ENCODE data around the gene MROH2B. TPM values are rescaled to one million over a fixed set of nuclear protein-coding genes. Genes with fewer than 3 reads are reported as not detected.

Gene MROH2B
- not detected for polyA plus RNA-seq (2012; ENCODE audit: low read depth, missing spikeins)

DNA sequence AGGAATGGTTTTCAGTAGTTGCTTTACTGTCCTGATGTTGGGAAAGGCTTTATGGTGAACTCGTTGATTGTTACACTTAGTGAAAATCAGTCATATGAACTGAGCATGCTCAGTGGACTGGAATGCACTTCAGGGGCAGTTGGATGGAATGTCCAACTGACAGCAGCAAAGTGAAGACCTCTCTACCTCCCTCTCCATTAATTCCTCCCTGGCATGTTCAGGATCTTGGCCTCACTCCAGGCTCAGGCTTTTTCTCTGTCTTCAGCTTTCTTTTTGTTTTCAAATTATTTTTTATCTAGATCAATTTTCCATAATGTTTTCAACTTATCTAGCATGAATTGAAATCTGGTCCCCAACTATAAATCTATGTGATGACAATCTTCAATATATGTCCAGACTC lies at the start of gene MROH2B:
TSS of gene MROH2B (minus strand) at position 101 of the 400 bp plus-strand sequence. CDS start 490 bp downstream, outside the sequence.
- TF ChIP-seq TAF1 (IDR thresholded peaks at IDR 0.05; ENCODE audit: low read depth, low read length), result no peak
- no peak for TF ChIP-seq POLR2A (IDR thresholded peaks at IDR 0.05; ENCODE audit: low read depth, low read length)
- no peak for TF ChIP-seq POU2F2 (IDR thresholded peaks at IDR 0.05; ENCODE audit: low read depth, low read length)
- no peak for TF ChIP-seq PAX5 (IDR thresholded peaks at IDR 0.05; ENCODE audit: insufficient read depth, low read length, severe bottlenecking)
- TF ChIP-seq SPI1 (IDR thresholded peaks at IDR 0.05; ENCODE audit: low read depth, low read length), result no peak
- no peak for TF ChIP-seq POLR2AphosphoS5 (IDR thresholded peaks at IDR 0.05; ENCODE audit: low read depth, low read length)
- FAIRE-seq (no peak), DNase-seq (ENCODE audit: insufficient read length, low spot score) (no peak)

DNA sequence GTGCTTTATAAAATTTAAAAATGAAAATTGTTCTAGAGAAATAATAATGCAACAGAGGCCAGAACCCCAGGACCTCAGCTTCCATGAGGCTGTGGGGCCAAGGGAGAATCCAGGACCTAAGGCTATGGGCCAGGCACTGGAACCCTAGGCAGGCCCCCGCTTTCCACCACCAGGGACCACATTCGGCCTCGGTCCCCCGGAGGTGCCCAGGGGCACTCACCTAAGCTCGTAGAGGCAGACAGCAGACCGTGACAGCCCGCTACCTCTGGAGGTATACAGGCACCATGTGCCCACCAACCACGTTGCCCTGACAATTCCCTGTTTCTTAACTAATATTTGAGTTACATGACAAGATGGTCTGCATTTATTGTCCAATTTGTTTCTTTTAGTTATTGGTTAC lies 49.5 kb upstream of the MROH2B start:
- FAIRE-seq (no peak), DNase-seq (ENCODE audit: insufficient read length, low spot score) (no peak)
- no peak for TF ChIP-seq SPI1 (IDR thresholded peaks at IDR 0.05; ENCODE audit: low read depth, low read length)
- TF ChIP-seq TAF1 (IDR thresholded peaks at IDR 0.05; ENCODE audit: low read depth, low read length), result no peak
- no peak for TF ChIP-seq POU2F2 (IDR thresholded peaks at IDR 0.05; ENCODE audit: low read depth, low read length)
- TF ChIP-seq PAX5 (IDR thresholded peaks at IDR 0.05; ENCODE audit: insufficient read depth, low read length, severe bottlenecking), result no peak
- no peak for TF ChIP-seq POLR2A (IDR thresholded peaks at IDR 0.05; ENCODE audit: low read depth, low read length)
- TF ChIP-seq POLR2AphosphoS5 (IDR thresholded peaks at IDR 0.05; ENCODE audit: low read depth, low read length), result no peak

DNA sequence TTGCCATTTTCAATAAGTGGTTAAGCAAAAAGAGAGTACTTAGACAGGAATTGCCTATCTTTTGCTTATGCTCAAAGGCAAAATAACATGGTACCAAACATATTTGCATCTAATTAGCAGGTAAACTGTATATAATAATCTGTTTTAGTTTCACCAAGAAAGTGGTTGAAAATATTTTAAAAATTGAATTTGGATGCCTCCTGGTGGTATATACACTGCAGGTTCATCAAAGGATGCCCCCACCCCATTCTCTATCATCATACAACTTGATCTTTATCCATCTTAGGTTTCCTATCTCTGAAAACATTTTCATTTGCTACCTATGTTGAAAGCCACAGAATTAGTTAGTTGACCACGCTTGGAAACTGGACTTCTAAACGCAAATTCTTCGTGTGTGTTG lies 47.0 kb upstream of the MROH2B start:
- no peak for TF ChIP-seq TAF1 (IDR thresholded peaks at IDR 0.05; ENCODE audit: low read depth, low read length)
- TF ChIP-seq POLR2A (IDR thresholded peaks at IDR 0.05; ENCODE audit: low read depth, low read length), result no peak
- TF ChIP-seq POLR2AphosphoS5 (IDR thresholded peaks at IDR 0.05; ENCODE audit: low read depth, low read length), result no peak
- no peak for FAIRE-seq
- no peak for DNase-seq (ENCODE audit: insufficient read length, low spot score)

DNA sequence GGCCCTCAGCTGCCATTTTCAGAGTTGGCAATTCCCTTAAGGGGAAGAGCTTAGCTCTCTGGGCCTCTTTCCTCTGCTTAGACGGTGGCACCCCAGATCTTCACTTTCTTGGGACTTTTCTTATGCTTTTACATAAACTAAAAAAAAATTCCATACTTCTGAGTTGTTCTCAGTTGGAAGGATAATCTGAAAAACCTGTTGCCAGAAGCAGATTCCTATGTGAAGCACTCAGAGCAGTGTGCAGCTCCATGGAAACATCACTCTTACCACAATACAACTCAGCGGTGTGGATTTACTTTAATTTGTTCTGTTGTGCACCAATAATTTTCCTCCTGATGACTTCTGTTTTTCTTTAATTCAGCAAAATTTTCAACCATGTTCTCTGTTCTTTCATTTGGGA lies 44.1 kb upstream of the MROH2B start:
- no peak for FAIRE-seq
- DNase-seq (ENCODE audit: insufficient read length, low spot score), result no peak
- TF ChIP-seq POU2F2 (IDR thresholded peaks at IDR 0.05; ENCODE audit: low read depth, low read length), result no peak
- TF ChIP-seq TAF1 (IDR thresholded peaks at IDR 0.05; ENCODE audit: low read depth, low read length), result no peak
- no peak for TF ChIP-seq SPI1 (IDR thresholded peaks at IDR 0.05; ENCODE audit: low read depth, low read length)
- no peak for TF ChIP-seq POLR2AphosphoS5 (IDR thresholded peaks at IDR 0.05; ENCODE audit: low read depth, low read length)
- no peak for TF ChIP-seq PAX5 (IDR thresholded peaks at IDR 0.05; ENCODE audit: insufficient read depth, low read length, severe bottlenecking)
- no peak for TF ChIP-seq POLR2A (IDR thresholded peaks at IDR 0.05; ENCODE audit: low read depth, low read length)

DNA sequence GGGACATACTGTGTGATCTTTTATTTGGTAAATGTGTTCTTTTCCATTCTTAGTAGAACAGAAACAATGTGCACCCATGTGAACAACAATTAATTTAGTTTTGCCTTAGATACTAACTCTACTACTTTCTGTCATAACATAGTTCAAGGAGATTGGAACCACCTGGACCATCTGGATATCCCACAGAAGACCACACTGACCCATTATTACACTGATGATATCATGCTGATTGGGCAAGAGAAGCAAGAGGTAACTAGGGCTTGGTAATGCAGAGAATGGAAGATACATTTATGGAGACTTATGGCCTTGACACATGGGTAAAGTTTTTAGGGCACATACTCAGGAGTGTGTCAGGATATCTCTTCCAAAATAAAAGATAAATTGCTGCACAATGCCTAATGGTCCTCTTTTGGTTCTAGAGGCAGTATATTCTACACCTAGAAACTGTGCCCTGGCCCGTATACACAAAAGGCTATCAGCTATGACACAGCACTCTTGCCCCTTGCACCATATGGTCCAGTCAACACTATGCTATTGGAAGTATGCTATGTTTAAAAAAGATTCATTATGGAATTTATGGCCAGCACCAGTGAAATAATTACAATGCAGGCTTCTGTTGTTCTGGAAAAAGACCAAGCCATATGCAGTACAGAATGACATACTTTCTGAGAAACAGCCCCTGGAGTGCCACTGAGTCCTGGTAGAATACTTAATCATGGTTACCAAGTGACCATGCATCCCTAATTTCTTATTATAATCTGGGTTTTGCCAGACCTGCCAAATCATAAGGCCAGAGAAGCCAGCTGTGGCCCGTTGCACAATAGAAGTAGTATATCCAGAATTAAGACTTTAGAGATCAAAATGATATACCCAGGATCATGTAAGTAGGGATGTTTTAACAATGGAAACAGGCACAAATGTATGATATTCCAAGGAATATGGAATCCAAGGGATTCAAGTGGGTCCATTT lies 41.6 kb upstream of the MROH2B start:
- no peak for FAIRE-seq
- no peak for TF ChIP-seq POLR2A (IDR thresholded peaks at IDR 0.05; ENCODE audit: low read depth, low read length)
- no peak for TF ChIP-seq POU2F2 (IDR thresholded peaks at IDR 0.05; ENCODE audit: low read depth, low read length)
- no peak for TF ChIP-seq SPI1 (IDR thresholded peaks at IDR 0.05; ENCODE audit: low read depth, low read length)
- no peak for TF ChIP-seq POLR2AphosphoS5 (IDR thresholded peaks at IDR 0.05; ENCODE audit: low read depth, low read length)
- no peak for TF ChIP-seq TAF1 (IDR thresholded peaks at IDR 0.05; ENCODE audit: low read depth, low read length)
- TF ChIP-seq PAX5 (IDR thresholded peaks at IDR 0.05; ENCODE audit: insufficient read depth, low read length, severe bottlenecking), result no peak

DNA sequence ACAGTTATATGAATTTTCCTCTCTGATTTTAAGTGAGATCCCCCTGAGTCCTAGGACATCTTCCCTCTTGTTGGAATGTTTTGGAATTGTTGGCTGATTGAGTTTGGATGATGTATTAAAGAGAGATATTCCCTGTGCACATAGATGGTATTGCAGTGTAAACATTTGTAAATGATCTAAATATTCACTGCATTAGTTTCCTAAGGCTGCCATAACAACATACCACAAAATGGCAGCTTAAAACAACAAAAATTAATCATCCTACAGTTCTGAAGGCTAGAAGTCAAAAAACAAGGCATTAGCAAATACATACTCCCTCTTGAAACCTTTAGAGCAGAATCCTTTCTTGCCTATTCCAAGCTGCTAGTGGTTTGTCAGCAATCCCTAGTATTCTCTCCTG lies 38.0 kb upstream of the MROH2B start:
- no peak for DNase-seq (ENCODE audit: insufficient read length, low spot score)
- TF ChIP-seq POLR2AphosphoS5 (IDR thresholded peaks at IDR 0.05; ENCODE audit: low read depth, low read length) (no peak), TAF1 (IDR thresholded peaks at IDR 0.05; ENCODE audit: low read depth, low read length) (no peak), POU2F2 (IDR thresholded peaks at IDR 0.05; ENCODE audit: low read depth, low read length) (no peak), PAX5 (IDR thresholded peaks at IDR 0.05; ENCODE audit: insufficient read depth, low read length, severe bottlenecking) (no peak), SPI1 (IDR thresholded peaks at IDR 0.05; ENCODE audit: low read depth, low read length) (no peak), POLR2A (IDR thresholded peaks at IDR 0.05; ENCODE audit: low read depth, low read length) (no peak)
- no peak for FAIRE-seq

More for the DNA sequence above, 41.6 kb upstream of the MROH2B start:
- no peak for DNase-seq (ENCODE audit: insufficient read length, low spot score)

DNA sequence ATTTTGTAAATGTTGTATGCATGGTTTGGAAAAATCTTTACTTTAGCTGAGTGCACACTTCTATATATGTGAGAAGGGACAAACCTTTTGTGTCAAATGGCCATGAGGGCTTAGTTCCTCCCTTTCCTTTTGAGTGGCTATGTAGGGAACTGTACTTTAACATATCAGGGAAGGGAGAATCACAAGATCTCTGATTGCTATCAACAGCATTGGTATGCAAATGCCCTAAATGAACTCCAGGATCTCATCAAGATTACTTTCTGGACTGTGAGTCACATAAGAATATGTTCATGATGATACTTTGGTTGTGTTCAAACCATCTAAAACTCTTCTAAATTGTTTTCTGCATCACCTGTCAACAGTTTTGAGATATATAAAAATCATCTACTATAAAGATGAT lies 31.2 kb upstream of the MROH2B start:
- TF ChIP-seq PAX5 (IDR thresholded peaks at IDR 0.05; ENCODE audit: insufficient read depth, low read length, severe bottlenecking), result no peak
- no peak for TF ChIP-seq POLR2A (IDR thresholded peaks at IDR 0.05; ENCODE audit: low read depth, low read length)
- no peak for TF ChIP-seq POU2F2 (IDR thresholded peaks at IDR 0.05; ENCODE audit: low read depth, low read length)
- TF ChIP-seq TAF1 (IDR thresholded peaks at IDR 0.05; ENCODE audit: low read depth, low read length), result no peak
- TF ChIP-seq SPI1 (IDR thresholded peaks at IDR 0.05; ENCODE audit: low read depth, low read length), result no peak
- no peak for TF ChIP-seq POLR2AphosphoS5 (IDR thresholded peaks at IDR 0.05; ENCODE audit: low read depth, low read length)
- DNase-seq (ENCODE audit: insufficient read length, low spot score), result no peak
- FAIRE-seq, result no peak

DNA sequence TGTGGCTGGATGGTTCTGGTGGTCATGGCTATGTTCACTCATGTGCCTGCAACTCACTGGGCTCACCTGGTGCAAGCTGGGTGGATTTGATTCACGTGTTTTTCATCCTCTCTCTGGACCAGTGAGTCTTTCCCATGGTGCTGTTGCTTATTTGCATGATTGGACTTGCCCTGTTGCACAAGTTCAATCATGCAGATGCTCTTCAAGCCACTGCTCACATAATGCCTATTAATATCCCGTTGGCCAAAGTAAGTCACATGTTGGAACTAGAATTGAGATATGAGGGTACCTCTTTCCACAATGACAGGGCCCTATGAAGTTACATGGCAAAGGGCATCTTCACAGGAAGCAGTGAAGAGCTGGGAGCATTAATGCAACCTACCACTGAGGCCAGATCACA lies 26.5 kb upstream of the MROH2B start:
- DNase-seq (ENCODE audit: insufficient read length, low spot score) (no peak), FAIRE-seq (no peak)
- TF ChIP-seq POLR2AphosphoS5 (IDR thresholded peaks at IDR 0.05; ENCODE audit: low read depth, low read length) (no peak), PAX5 (IDR thresholded peaks at IDR 0.05; ENCODE audit: insufficient read depth, low read length, severe bottlenecking) (no peak), TAF1 (IDR thresholded peaks at IDR 0.05; ENCODE audit: low read depth, low read length) (no peak), POU2F2 (IDR thresholded peaks at IDR 0.05; ENCODE audit: low read depth, low read length) (no peak), POLR2A (IDR thresholded peaks at IDR 0.05; ENCODE audit: low read depth, low read length) (no peak), SPI1 (IDR thresholded peaks at IDR 0.05; ENCODE audit: low read depth, low read length) (no peak)

DNA sequence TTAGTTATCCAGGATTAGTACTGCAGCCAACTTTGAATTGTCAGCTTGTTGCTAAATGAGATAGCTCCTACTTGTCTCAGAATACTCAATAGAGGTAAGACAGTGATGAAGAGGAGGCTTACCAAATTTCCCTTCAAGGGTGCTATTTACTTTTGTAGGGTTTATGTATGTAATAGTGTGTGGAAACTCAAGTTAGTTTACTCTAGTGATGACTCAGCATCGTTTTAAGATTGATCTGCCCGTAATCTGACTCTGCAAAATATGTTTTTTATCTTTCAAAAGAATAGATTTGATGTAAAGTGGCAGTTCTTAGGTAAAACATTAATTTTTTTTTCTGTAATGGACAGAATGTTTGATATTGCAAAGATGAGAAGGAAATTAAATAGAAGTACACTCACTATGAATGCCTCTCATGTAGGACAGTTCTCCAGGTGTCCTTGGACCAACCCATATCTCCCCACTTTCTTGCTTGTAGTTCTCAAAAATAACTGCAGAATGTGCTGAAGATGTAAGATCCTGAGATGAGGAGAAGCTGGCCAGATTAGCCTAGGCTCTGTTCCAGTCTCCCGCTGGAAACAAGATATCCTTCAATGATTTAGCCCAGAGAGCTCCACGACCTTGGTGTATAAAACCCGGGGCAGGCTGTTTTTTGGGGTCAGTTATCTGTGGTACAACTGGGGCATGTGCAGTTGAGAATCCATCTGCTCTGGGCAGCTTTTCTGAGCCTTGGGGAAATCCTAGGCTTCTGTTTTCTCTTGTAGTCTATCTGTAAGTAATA lies 24.4 kb upstream of the MROH2B start:
- TF ChIP-seq POU2F2 (IDR thresholded peaks at IDR 0.05; ENCODE audit: low read depth, low read length) (no peak), TAF1 (IDR thresholded peaks at IDR 0.05; ENCODE audit: low read depth, low read length) (no peak), POLR2A (IDR thresholded peaks at IDR 0.05; ENCODE audit: low read depth, low read length) (no peak), SPI1 (IDR thresholded peaks at IDR 0.05; ENCODE audit: low read depth, low read length) (no peak), PAX5 (IDR thresholded peaks at IDR 0.05; ENCODE audit: insufficient read depth, low read length, severe bottlenecking) (no peak), POLR2AphosphoS5 (IDR thresholded peaks at IDR 0.05; ENCODE audit: low read depth, low read length) (no peak)
- FAIRE-seq, result no peak
- no peak for DNase-seq (ENCODE audit: insufficient read length, low spot score)
